Loucy (cell line): ENCODE data around the gene FEN1.

ENCODE experiments used
- H2AFZ ChIP-seq: fragments of 200-600 bp; sonication (generic); 2 replicates; pipeline ENCODE4 v1.6.0; 2016; ENCODE audit warnings: antibody characterized with exemption, mild to moderate bottlenecking, low read length, moderate library complexity
- H3F3A ChIP-seq: fragments of 200-600 bp; 2 replicates; pipeline ENCODE4 v1.6.0; 2016; ENCODE audit warnings: antibody characterized with exemption, low read depth, mild to moderate bottlenecking
- H3K27me3 ChIP-seq: fragments of 200-600 bp; sonication (generic); 2 replicates; pipeline ENCODE4 v1.6.1; 2014; ENCODE audit warnings: low read length, mild to moderate bottlenecking; ENCODE audit not compliant: insufficient read depth, poor library complexity, severe bottlenecking
- H3K36me3 ChIP-seq: fragments of 200-600 bp; sonication (generic); 2 replicates; pipeline ENCODE4 v1.6.1; 2016; ENCODE audit warnings: low read length; ENCODE audit not compliant: insufficient read depth
- H3K4me1 ChIP-seq: fragments of 200-600 bp; sonication (generic); 2 replicates; pipeline ENCODE4 v1.5.1; 2014; ENCODE audit warnings: low read length, mild to moderate bottlenecking; ENCODE audit not compliant: insufficient read depth, poor library complexity, severe bottlenecking
- H3K4me2 ChIP-seq: fragments of 200-600 bp; sonication (generic); 2 replicates; pipeline ENCODE4 v1.6.0; 2014; ENCODE audit warnings: antibody characterized with exemption, low read length, low read depth, mild to moderate bottlenecking; ENCODE audit not compliant: poor library complexity, severe bottlenecking
- H3K4me3 ChIP-seq: fragments of 200-600 bp; sonication (generic); 2 replicates; pipeline ENCODE4 v1.5.1; 2014; ENCODE audit warnings: low read length, mild to moderate bottlenecking, mixed read lengths; ENCODE audit not compliant: poor library complexity, severe bottlenecking
- H3K79me2 ChIP-seq: fragments of 200-600 bp; sonication (generic); 2 replicates; pipeline ENCODE4 v1.6.1; 2014; ENCODE audit warnings: low read length; ENCODE audit not compliant: insufficient read depth
- H3K9ac ChIP-seq: fragments of 200-600 bp; sonication (generic); 2 replicates; pipeline ENCODE4 v1.6.0; 2014; ENCODE audit warnings: mild to moderate bottlenecking, low read depth, low read length, moderate library complexity; ENCODE audit not compliant: poor library complexity, severe bottlenecking
- H3K9me2 ChIP-seq: fragments of 200-600 bp; sonication (generic); replicated peaks from 2 replicates; pipeline ENCODE4 v1.6.1; 2016; ENCODE audit warnings: low read depth, low read length, mixed read lengths
- H3K9me3 ChIP-seq: fragments of 200-600 bp; sonication (generic); 2 replicates; pipeline ENCODE4 v1.6.1; 2014; ENCODE audit warnings: mild to moderate bottlenecking, antibody characterized with exemption, low read length, low read depth; ENCODE audit not compliant: insufficient read depth
- H4K20me1 ChIP-seq: fragments of 200-600 bp; sonication (generic); 2 replicates; pipeline ENCODE4 v1.6.0; 2014; ENCODE audit warnings: antibody characterized with exemption, low read length, mild to moderate bottlenecking; ENCODE audit not compliant: insufficient read depth, poor library complexity, severe bottlenecking
- EZH2phosphoT487 ChIP-seq: fragments of 200-600 bp; IDR thresholded peaks from 2 replicates; pipeline ENCODE4 v1.6.1; 2018; ENCODE audit warnings: antibody characterized with exemption, mild to moderate bottlenecking, moderate library complexity, borderline replicate concordance
- TF ChIP-seq, protein P1 (sequence below): fragments of 200-600 bp; sonication (generic); conservative IDR thresholded peaks from 2 replicates; pipeline ENCODE4 v1.5.1; 2014; ENCODE audit warnings: mild to moderate bottlenecking, antibody characterized with exemption, low read length

Gene FEN1

DNA sequence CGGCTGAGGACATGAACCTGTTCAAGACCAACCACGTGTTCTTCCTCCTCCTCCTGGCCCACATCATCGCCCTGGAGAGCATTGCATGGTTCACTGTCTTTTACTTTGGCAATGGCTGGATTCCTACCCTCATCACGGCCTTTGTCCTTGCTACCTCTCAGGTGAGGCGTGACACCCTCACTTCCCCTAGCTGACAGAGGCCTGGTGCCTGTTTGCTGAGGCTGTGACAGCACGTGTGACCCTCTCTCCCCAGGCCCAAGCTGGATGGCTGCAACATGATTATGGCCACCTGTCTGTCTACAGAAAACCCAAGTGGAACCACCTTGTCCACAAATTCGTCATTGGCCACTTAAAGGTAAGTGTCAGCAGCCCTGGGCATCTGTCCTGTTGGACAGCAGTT lies 47.7 kb downstream of the FEN1 start:
- TF ChIP-seq EZH2phosphoT487, result no peak
- TF ChIP-seq, protein P1, sequence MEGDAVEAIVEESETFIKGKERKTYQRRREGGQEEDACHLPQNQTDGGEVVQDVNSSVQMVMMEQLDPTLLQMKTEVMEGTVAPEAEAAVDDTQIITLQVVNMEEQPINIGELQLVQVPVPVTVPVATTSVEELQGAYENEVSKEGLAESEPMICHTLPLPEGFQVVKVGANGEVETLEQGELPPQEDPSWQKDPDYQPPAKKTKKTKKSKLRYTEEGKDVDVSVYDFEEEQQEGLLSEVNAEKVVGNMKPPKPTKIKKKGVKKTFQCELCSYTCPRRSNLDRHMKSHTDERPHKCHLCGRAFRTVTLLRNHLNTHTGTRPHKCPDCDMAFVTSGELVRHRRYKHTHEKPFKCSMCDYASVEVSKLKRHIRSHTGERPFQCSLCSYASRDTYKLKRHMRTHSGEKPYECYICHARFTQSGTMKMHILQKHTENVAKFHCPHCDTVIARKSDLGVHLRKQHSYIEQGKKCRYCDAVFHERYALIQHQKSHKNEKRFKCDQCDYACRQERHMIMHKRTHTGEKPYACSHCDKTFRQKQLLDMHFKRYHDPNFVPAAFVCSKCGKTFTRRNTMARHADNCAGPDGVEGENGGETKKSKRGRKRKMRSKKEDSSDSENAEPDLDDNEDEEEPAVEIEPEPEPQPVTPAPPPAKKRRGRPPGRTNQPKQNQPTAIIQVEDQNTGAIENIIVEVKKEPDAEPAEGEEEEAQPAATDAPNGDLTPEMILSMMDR, result no peak
- no peaks in the 10 kb centered on the region for H3K9me3 ChIP-seq
- peaks cover 13% of the 10 kb centered on the region for H4K20me1 ChIP-seq
- no peaks in the 10 kb centered on the region for H3K9me2 ChIP-seq
- H3K27me3 ChIP-seq, result no peaks in the 10 kb centered on the region
- H3F3A ChIP-seq, result peaks cover 4% of the 10 kb centered on the region; the same call in 1 of the 2 replicates
- H3K4me1 ChIP-seq, result peaks cover 23% of the 10 kb centered on the region
- peaks cover 67% of the 10 kb centered on the region; the same call in 1 of the 2 replicates for H3K36me3 ChIP-seq
- no peak overlapping the region for H3K9ac ChIP-seq
- H3K79me2 ChIP-seq, result peaks cover 62% of the 10 kb centered on the region
- H2AFZ ChIP-seq, result no peak overlapping the region
- H3K4me2 ChIP-seq, result no peak overlapping the region
- H3K4me3 ChIP-seq, result no peak overlapping the region

DNA sequence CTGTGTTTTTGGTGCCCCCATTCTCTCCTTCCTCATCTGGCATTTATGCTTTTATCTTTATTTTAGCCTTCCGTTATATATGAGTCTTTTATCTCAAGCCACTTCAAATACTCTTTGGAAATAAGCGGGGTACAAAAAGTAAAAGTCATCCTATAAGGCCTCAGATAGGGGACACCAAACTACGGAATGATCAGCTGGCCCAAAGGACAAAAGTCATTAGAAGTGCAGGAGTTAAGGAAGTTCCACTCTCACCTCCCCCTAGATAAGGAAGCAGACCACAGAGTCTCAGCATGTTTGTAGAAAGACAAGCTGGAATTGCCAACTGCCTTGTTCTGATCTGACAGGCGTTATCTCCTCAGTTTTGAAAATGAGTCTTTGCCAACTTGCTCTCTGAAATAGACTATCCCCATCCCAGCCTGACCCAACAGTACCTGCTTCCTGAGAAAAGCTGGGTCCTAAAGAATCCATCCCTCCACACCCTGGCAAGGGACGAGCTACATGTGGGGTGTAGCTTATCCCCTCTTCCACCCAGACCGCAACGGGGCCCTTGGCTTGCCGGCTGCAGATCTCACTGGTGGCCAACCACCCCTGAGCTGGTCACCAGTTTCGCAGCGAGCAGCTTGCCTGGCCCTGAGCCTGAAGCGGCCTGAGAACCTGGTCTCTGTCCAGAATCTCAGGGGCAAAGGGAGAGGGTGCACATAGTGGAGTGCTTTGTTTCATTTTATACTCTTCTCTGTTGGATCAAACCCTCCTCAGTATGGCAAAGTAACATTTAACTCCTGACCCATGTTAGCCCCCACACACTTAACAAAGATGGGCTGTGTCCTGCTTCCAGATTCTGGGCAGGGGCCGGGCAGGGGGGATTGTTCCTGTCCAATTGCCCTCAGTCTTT lies 49.2 kb downstream of the FEN1 start:
- H4K20me1 ChIP-seq, result peaks cover 15% of the 10 kb centered on the region
- no peak overlapping the region for H3K4me2 ChIP-seq
- H3K4me3 ChIP-seq, result no peak overlapping the region
- no peaks in the 10 kb centered on the region for H3K9me2 ChIP-seq
- H2AFZ ChIP-seq, result no peak overlapping the region
- H3K27me3 ChIP-seq, result no peaks in the 10 kb centered on the region
- TF ChIP-seq, protein P1, result no peak
- no peak for TF ChIP-seq EZH2phosphoT487
- no peak overlapping the region for H3K9ac ChIP-seq
- peaks cover 81% of the 10 kb centered on the region; the same call in 1 of the 2 replicates for H3K36me3 ChIP-seq
- peaks cover 51% of the 10 kb centered on the region for H3K79me2 ChIP-seq
- H3K4me1 ChIP-seq, result peaks cover 8% of the 10 kb centered on the region
- H3F3A ChIP-seq, result no peaks in the 10 kb centered on the region
- no peaks in the 10 kb centered on the region for H3K9me3 ChIP-seq

DNA sequence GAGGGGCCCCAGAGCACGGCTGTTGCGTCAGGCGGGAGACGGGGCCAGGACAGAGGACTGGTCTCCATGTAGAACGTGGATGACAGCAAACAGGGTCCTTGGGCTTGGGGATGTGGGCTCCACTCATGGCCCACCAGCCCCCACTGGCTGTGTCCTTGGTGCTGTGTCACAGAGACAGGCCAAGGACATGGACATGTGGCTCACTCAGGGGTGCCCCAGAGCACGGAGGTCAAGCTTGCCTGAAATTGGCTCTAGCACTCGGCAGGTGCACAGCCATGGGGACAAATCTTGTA lies 49.8 kb downstream of the FEN1 start:
- Histone ChIP-seq H3K36me3 (peaks cover 87% of the 10 kb centered on the region; the same call in 1 of the 2 replicates), H3K4me2 (no peak overlapping the region), H3K4me3 (no peak overlapping the region), H3K9me3 (no peaks in the 10 kb centered on the region), H3K27me3 (no peaks in the 10 kb centered on the region), H3K4me1 (peaks cover 2% of the 10 kb centered on the region), H2AFZ (no peak overlapping the region), H3K9ac (no peak overlapping the region), H3F3A (no peaks in the 10 kb centered on the region), H3K79me2 (peaks cover 45% of the 10 kb centered on the region; the same call in 1 of the 2 replicates), H4K20me1 (peaks cover 13% of the 10 kb centered on the region), H3K9me2 (no peaks in the 10 kb centered on the region)
- no peak for TF ChIP-seq EZH2phosphoT487
- TF ChIP-seq, protein P1, result no peak
